ENCODE results near the gene ASB6.

DNA sequence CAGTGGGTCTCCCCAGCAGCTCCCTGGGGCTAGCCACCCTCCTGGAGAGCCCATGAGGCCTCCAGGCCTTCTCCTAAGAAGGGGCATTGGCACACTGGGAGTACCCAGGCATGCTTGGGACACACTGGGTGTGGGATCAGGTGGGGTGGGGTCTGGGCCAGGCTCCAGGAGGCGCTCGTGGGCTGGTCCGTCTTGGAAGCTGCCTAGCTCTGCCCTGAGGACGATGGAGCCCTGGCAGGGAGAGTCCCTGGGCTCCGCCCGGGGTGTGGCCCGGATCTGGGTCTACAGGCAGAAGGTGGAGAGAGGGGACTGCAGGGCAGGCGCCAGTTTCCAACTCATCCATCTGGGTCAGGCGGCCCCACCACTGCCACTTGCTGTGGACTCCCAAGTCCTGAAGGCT, 25.9 kb upstream of the ASB6 start:
- TF ChIP-seq, protein P1, sequence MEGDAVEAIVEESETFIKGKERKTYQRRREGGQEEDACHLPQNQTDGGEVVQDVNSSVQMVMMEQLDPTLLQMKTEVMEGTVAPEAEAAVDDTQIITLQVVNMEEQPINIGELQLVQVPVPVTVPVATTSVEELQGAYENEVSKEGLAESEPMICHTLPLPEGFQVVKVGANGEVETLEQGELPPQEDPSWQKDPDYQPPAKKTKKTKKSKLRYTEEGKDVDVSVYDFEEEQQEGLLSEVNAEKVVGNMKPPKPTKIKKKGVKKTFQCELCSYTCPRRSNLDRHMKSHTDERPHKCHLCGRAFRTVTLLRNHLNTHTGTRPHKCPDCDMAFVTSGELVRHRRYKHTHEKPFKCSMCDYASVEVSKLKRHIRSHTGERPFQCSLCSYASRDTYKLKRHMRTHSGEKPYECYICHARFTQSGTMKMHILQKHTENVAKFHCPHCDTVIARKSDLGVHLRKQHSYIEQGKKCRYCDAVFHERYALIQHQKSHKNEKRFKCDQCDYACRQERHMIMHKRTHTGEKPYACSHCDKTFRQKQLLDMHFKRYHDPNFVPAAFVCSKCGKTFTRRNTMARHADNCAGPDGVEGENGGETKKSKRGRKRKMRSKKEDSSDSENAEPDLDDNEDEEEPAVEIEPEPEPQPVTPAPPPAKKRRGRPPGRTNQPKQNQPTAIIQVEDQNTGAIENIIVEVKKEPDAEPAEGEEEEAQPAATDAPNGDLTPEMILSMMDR (IDR thresholded peaks at IDR 0.05; ENCODE audit: low read depth, low read length, missing input control), result no peak
- TF ChIP-seq, protein P2, sequence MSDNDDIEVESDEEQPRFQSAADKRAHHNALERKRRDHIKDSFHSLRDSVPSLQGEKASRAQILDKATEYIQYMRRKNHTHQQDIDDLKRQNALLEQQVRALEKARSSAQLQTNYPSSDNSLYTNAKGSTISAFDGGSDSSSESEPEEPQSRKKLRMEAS (IDR thresholded peaks at IDR 0.05), result no peak
- no peak for TF ChIP-seq HNF4A (conservative IDR thresholded peaks at IDR 0.05)
- TF ChIP-seq RAD21 (IDR thresholded peaks at IDR 0.05), result no peak
- no peak for TF ChIP-seq JUND (IDR thresholded peaks at IDR 0.05)
- TF ChIP-seq TAF1 (conservative IDR thresholded peaks at IDR 0.05), result no peak
- no peak for TF ChIP-seq YY1 (IDR thresholded peaks at IDR 0.05)
- no peak for TF ChIP-seq GABPA (IDR thresholded peaks at IDR 0.05 in 1 of 2, conservative IDR thresholded peaks at IDR 0.05 in 1 of 2)
- TF ChIP-seq FOXA1 (IDR thresholded peaks at IDR 0.05), result no peak
- no peak for TF ChIP-seq NR2F2 (IDR thresholded peaks at IDR 0.05)
- no peak for TF ChIP-seq SP1 (IDR thresholded peaks at IDR 0.05)
- TF ChIP-seq, protein P3, sequence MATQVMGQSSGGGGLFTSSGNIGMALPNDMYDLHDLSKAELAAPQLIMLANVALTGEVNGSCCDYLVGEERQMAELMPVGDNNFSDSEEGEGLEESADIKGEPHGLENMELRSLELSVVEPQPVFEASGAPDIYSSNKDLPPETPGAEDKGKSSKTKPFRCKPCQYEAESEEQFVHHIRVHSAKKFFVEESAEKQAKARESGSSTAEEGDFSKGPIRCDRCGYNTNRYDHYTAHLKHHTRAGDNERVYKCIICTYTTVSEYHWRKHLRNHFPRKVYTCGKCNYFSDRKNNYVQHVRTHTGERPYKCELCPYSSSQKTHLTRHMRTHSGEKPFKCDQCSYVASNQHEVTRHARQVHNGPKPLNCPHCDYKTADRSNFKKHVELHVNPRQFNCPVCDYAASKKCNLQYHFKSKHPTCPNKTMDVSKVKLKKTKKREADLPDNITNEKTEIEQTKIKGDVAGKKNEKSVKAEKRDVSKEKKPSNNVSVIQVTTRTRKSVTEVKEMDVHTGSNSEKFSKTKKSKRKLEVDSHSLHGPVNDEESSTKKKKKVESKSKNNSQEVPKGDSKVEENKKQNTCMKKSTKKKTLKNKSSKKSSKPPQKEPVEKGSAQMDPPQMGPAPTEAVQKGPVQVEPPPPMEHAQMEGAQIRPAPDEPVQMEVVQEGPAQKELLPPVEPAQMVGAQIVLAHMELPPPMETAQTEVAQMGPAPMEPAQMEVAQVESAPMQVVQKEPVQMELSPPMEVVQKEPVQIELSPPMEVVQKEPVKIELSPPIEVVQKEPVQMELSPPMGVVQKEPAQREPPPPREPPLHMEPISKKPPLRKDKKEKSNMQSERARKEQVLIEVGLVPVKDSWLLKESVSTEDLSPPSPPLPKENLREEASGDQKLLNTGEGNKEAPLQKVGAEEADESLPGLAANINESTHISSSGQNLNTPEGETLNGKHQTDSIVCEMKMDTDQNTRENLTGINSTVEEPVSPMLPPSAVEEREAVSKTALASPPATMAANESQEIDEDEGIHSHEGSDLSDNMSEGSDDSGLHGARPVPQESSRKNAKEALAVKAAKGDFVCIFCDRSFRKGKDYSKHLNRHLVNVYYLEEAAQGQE (IDR thresholded peaks at IDR 0.05), result no peak
- no peak for TF ChIP-seq EGR1 (IDR thresholded peaks at IDR 0.05; ENCODE audit: low read depth in 2 of 2)

Data from liver (tissue), 3 donors.